Measurements from ENCODE around the gene IL4R.
A peak's percentile ranks its signal among the peaks of the same experiment; 100 is the strongest.

IL4R gene

GRCh38 chr16:27315333-27316037, 1.7 kb downstream of the IL4R start:
- DNase-seq (ENCODE audit: low read depth in 2 of 2), result no peak

GRCh38 chr16:27316038-27316680, 2.4 kb downstream of the IL4R start:
- DNase-seq (ENCODE audit: low read depth in 2 of 2), result no peak

GRCh38 chr16:27317320-27317719, 3.5 kb downstream of the IL4R start:
- DNase-seq (ENCODE audit: low read depth in 2 of 2), result no peak

DNA sequence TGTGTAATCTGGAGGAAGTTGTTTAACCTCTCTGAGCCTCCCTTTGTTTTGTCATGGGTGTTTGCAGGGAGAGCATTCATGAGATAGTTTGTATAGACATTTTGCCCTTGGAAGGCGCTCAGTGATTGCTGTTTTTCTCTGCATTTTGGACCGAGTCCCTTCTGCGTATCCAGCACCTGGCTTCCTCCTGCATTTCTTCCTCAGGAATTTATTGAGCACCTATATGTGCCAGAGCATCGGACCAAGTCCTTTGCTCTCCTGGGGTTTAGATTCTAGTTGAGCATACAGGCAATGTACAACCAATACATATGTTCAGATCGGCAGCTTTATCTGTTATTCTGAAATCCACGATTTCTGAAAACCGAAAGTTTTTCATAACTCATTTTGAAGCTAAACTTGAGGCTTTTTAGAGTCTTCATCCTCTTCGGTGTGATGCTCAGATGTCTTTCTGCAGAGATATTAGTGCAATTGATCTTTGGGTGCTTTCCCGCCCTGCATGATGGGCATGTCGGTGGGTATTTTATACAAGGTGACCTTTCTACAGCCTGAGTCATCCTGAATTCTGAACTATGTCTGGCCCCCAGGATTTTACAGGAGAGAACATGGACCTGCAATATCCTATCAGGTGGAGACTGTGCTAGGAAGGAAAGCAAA, 4.1 kb downstream of the IL4R start:
- DNase-seq (ENCODE audit: low read depth in 2 of 2), result no peak

DNA sequence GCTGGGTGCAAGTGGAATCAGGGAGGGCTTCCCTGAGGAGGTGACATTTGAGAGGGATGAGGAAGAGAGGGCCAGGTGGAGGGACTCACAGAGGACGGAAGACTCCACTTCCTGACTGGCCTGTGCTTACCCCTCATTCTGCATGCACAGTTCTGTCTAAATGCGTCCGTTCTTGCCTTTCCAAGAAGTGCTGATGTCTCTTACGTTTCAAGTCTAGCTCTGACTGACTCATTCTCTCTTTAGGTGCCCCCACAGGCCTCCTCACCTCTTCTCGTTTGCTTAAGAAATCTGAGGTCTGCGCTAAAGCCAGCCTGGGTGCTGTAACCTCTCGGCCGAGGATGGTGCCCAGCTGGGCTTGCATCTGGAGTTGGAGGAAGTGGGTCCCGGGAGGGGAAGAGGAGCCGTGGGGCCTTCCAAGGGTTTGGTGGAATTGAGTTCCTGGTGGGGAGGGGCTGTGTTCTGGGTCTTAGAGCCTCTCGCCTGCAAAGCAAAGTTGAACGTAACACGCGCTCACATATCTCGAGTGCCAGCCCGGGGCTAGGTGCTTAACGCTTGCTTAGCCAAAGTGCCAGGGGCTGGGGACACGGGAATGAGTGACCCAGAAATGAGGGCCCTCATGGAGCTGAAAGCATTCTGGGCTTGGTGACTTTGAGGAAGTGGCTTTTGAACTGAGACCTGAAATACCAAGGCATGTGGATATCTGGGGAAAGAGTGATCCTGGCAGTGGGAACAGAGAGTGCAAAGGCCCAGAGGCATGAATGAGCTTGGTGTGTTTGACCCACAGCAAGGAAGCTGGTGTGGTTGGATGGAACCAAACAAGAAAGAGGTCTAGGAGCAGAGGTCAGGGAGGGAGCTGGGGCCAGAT, 4.8 kb downstream of the IL4R start:
- no peak for DNase-seq (ENCODE audit: low read depth in 2 of 2)

DNA sequence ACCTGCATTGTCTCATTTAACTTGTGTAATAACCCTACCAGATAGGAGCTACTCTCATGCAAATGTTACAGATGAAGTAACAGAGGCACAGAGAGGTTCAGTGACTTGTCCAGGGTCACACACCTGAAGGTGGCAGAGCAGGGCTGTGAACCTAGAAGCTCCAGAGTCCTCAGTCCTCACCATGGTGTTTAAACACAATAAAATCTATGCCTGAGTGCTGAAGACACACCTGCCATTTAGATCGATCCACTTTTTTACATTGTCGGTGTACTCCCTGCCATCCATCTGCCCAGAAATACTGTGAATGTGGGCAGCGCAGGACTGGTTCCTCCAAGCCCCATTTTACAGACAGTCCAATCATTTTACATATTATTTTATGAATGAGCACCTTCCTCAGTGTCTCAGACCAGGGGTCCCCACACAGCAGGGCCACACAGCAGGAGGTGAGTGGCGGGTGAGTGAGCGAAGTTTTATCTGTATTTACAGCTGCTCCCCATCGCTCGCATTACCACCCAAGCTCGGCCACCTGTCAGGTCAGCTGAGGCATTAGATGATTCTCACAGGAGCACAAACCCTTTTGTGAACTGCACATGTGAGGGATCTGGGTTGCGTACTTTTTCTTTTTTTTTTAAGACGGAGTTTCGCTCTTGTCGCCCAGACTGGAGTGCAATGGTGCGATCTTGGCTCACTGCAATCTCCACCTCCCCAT, 5.6 kb downstream of the IL4R start:
- DNase-seq (ENCODE audit: low read depth in 2 of 2), result no peak

DNA sequence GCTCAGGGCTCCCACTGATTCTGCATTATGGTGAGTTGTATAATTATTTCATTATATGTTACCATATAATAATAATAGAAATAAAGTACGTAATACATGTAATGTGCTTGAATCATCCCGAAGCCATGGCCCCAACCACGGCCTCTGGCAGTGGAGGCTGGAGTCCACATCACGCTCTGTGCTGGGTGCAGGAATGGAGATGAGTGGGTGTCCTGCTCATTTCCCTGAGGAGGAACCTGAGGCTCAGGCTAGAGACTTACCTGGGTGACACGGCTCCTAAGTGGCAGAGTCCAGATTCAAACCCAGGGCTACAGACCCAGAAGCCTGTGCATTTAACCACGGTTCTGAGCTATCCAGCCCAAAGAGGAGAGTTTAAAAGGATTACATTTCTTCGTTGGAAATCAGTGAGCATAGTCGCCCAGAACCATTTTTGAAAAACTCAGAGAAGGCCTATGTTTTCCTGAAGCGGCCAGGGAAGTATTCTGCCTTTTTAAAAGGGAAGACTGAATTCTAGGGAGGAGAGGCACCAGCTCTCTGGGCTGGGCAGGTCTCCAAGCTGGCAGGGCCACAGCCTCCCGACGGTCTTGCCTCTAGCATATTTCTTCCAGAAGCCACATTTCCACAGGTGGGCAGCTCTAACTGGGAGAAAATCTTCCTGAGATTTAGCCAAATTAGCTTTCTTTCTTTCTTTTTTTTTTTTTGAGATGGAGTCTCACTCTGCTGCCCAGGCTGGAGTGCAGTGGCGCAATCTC, 6.7 kb downstream of the IL4R start:
- DNase-seq (ENCODE audit: low read depth in 2 of 2), result no peak

- DNase-seq (ENCODE audit: low read depth in 2 of 2), result no peak
Observed at GRCh38 chr16:27321013-27321915, 7.5 kb downstream of the IL4R start.

DNA sequence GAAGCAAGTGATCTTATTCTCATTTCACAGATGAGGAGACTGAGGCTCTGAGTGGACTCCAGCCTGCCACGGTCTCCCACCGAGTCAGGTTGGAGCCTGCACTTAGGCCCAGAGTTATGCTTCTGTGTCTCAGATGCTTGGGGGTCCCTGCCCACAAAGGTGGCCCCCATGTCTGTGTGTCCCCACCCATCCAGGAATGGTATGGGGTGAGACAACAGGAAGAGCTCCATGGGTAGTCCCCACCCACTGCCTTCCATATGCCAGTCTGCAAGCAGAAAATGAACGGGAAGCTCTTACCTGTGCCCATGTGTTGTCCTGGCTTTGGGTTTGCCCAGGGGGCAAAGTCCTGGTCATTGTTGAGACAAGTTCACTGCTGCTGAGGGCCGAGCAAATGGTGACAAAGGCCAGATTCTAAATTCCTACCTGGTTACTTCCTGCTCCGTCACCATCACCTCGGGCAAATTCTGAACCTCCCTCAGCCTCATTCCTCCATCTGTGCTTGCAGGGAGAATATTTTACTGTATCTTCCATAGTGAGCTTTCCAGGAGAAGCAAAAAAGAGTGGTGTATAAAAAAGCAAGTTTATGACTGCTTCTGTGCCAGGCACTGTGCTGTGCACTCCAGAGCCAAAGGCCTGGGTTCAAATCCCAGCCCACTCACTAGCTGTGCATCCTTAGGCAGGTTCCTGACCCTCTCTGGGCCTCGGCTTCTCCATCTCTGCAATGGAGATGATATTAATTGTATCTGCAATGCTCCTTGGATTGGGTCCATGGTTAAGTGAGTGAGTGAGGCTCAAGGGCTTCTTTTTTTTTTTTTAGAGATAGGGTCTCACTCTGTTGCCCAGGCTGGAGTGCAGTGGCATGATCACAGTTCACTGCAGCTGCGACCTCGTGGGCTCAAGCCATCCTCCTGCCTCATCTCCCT, 9.3 kb downstream of the IL4R start:
- DNase-seq (ENCODE audit: low read depth in 2 of 2), result no peak

DNA sequence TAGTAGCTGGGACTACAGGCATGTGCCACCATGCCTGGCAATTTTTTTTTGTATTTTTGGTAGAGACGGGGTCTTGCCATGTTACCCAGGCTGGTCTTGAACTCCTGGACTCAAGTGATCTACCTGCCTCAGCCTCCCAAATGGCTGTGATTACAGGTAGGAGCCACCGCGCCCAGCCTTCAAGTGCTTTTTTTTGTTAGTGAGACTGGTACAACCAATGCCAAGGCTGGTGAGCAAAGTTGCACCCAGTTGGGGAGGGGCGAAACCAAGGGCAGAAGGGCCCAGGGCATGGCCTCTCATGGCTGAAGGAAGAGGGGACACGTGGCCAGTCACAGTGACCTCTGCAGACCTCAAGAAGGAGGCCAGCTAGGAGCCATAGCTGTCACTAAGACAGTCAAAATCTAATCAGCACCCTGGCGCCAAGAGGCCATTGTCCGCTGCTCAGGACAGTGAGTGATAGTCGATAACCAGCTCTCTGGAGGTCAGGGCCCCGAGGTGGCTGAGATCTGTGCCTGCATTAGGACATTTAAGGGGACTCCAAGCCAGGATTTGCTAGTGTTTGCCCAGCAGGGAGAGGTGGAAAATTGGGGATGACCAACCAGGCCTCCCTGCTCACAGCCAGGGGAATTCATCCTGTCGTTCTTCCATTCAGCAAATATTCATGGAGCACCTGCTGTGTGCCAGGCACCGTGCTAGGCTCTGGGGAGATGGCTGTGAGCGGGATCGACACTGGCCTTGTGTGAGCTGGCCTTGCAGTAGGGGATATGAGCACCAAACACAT, 10.2 kb downstream of the IL4R start:
- DNase-seq (ENCODE audit: low read depth in 2 of 2), result no peak

GRCh38 chr16:27324851-27325301, 11.1 kb downstream of the IL4R start:
- no peak for DNase-seq (ENCODE audit: low read depth in 2 of 2)

GRCh38 chr16:27325736-27326135, 12.0 kb downstream of the IL4R start:
- no peak for DNase-seq (ENCODE audit: low read depth in 2 of 2)

DNA sequence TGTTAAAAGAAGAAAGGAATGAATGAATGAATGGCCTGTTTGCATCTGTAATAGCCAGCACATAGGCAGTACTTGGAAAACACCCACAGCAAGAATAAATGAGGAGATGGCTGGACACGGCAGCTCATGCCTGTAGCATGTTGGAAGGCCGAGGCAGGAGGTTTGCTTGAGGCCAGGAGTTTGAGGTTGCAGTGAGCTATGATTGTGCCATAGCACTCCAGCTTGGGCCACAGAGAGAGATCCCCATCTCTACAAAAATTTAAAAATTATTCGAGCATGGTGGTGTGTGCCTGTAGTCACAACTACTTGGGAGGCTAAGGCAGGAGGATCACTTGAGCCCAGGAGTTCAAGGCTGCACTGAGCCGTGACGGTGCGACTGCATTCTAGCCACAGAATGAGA, 12.5 kb downstream of the IL4R start:
- DNase-seq (ENCODE audit: low read depth in 2 of 2), result no peak

- peak; percentile 47 to 53 for DNase-seq (ENCODE audit: low read depth in 2 of 2)
Observed at GRCh38 chr16:27326738-27327585, 13.2 kb downstream of the IL4R start.

- no peak for DNase-seq (ENCODE audit: low read depth in 2 of 2)
Observed at GRCh38 chr16:27327586-27327915, 13.8 kb downstream of the IL4R start.

- no peak for DNase-seq (ENCODE audit: low read depth in 2 of 2)
Observed at GRCh38 chr16:27328937-27329336, 15.2 kb downstream of the IL4R start.
